Stimulated activated CD4-positive, alpha-beta T cell treated with anti-CD3 and anti-CD28 coated beads, Interleukin-15, amount 100 ng/mL, for 48 hours (primary cell): Measurements from ENCODE around the gene TDRD10.
"Not testable (repeated sequence)": the region's sequence is repeated elsewhere in the genome, so short reads cannot be mapped to it uniquely, and the experiment has no call there.

Source experiments
- DNase-seq, 2 donors: peaks; one replicate each; pipeline ENCODE4 v3.0.0-alpha.2; 2020; ENCODE audit warnings: low read depth in 2 of 2

Gene TDRD10

GRCh38 chr1:154514066-154514553 lies 12.1 kb downstream of the TDRD10 start:
- no peak for DNase-seq

- DNase-seq, result no peak
Measured at GRCh38 chr1:154517661-154518060, 15.6 kb downstream of the TDRD10 start.

- no peak for DNase-seq
Measured at GRCh38 chr1:154519591-154519991, 17.6 kb downstream of the TDRD10 start.

GRCh38 chr1:154520333-154520732 lies 18.3 kb downstream of the TDRD10 start:
- DNase-seq, result no peak

GRCh38 chr1:154521695-154522094 lies 19.7 kb downstream of the TDRD10 start:
- DNase-seq, result no peak

GRCh38 chr1:154524881-154525280 lies 22.9 kb downstream of the TDRD10 start:
- no peak for DNase-seq

GRCh38 chr1:154527192-154527591 lies 25.2 kb downstream of the TDRD10 start:
- DNase-seq, result no peak

- no peak for DNase-seq
Measured at GRCh38 chr1:154529308-154529707, 27.3 kb downstream of the TDRD10 start.

GRCh38 chr1:154531950-154532349 lies 29.9 kb downstream of the TDRD10 start:
- not testable (repeated sequence) for DNase-seq

GRCh38 chr1:154533952-154534844 lies 32.2 kb downstream of the TDRD10 start:
- DNase-seq, result no peak

- no peak for DNase-seq
Measured at GRCh38 chr1:154536570-154536969, 34.6 kb downstream of the TDRD10 start.

- DNase-seq, result no peak
Measured at GRCh38 chr1:154539486-154540483, 37.8 kb downstream of the TDRD10 start.

- DNase-seq, result no peak
Measured at GRCh38 chr1:154541231-154541630, 39.2 kb downstream of the TDRD10 start.

- DNase-seq, result peak; percentile 44 to 52
Measured at GRCh38 chr1:154546264-154547063, 44.4 kb downstream of the TDRD10 start.

GRCh38 chr1:154547105-154547732 lies 45.2 kb downstream of the TDRD10 start:
- DNase-seq, result no peak

GRCh38 chr1:154548028-154548427 lies 46.0 kb downstream of the TDRD10 start:
- no peak for DNase-seq

GRCh38 chr1:154549202-154549770 lies 47.3 kb downstream of the TDRD10 start:
- no peak for DNase-seq

GRCh38 chr1:154550070-154550469 lies 48.1 kb downstream of the TDRD10 start:
- no peak for DNase-seq

- no peak for DNase-seq
Measured at GRCh38 chr1:154550657-154551056, 48.6 kb downstream of the TDRD10 start.

GRCh38 chr1:154551474-154551873 lies 49.5 kb downstream of the TDRD10 start:
- no peak for DNase-seq

GRCh38 chr1:154552036-154552435 lies 50.0 kb downstream of the TDRD10 start:
- no peak for DNase-seq
